ENCODE results near the gene ZBTB39.
"Not testable (repeated sequence)": the region's sequence is repeated elsewhere in the genome, so short reads cannot be mapped to it uniquely, and the experiment has no call there.

ZBTB39 gene

DNA sequence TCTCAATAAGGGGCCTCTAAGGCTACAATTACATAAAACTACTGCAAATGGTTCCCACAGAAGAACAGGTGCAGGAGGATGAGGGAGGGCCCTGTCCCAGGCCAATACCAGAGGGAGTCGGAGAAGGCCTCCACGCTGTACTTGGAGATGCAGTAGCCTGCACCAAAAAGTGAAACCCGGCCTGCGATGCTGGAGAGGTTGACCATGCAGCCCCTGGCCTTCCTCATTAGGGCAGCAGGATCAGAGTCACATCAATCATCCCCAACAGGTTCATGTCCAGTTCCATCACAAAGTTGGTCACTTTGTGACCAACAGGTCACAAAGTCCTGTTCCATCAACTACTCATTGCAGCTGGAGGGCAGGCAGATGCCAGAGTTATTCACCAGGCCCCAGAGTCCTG lies 23.0 kb downstream of the ZBTB39 start:
- H3F3A ChIP-seq (ENCODE audit: insufficient read depth, low read length): no peaks in the 10 kb centered on the region
- no peaks in the 10 kb centered on the region for H3K79me2 ChIP-seq (ENCODE audit: insufficient read depth, low read length)
- no peaks in the 10 kb centered on the region for H3K36me3 ChIP-seq (ENCODE audit: insufficient read depth, low read length)
- no peaks in the 10 kb centered on the region for H3K4me1 ChIP-seq (ENCODE audit: insufficient read depth, low read length, severe bottlenecking)
- H3K9me3 ChIP-seq (ENCODE audit: low read length): no peaks in the 10 kb centered on the region
- 0 out of 2 replicates have a peak, but pooled peaks cover 4% of the 10 kb centered on the region for H3K27me3 ChIP-seq (ENCODE audit: insufficient read depth, low read length)
- H3K4me3 ChIP-seq (ENCODE audit: low read depth, low read length, poor library complexity, severe bottlenecking): no peak overlapping the region
- no peak overlapping the region for H2AFZ ChIP-seq (ENCODE audit: low read length)
- no peak overlapping the region for H3K9ac ChIP-seq (ENCODE audit: low read length)
- no peaks in the 10 kb centered on the region for H3K9me2 ChIP-seq (ENCODE audit: low read depth, low read length)
- no peak overlapping the region for H3K4me2 ChIP-seq (ENCODE audit: low read length)
- TF ChIP-seq, protein P1, sequence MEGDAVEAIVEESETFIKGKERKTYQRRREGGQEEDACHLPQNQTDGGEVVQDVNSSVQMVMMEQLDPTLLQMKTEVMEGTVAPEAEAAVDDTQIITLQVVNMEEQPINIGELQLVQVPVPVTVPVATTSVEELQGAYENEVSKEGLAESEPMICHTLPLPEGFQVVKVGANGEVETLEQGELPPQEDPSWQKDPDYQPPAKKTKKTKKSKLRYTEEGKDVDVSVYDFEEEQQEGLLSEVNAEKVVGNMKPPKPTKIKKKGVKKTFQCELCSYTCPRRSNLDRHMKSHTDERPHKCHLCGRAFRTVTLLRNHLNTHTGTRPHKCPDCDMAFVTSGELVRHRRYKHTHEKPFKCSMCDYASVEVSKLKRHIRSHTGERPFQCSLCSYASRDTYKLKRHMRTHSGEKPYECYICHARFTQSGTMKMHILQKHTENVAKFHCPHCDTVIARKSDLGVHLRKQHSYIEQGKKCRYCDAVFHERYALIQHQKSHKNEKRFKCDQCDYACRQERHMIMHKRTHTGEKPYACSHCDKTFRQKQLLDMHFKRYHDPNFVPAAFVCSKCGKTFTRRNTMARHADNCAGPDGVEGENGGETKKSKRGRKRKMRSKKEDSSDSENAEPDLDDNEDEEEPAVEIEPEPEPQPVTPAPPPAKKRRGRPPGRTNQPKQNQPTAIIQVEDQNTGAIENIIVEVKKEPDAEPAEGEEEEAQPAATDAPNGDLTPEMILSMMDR (IDR thresholded peaks at IDR 0.05; ENCODE audit: low read length): no peak
- no peak for TF ChIP-seq EZH2 (IDR thresholded peaks at IDR 0.05; ENCODE audit: borderline replicate concordance, low read length)
- no peaks in the 10 kb centered on the region for H4K20me1 ChIP-seq (ENCODE audit: insufficient read depth, low read length)
- no peak overlapping the region for H3K27ac ChIP-seq (ENCODE audit: low read depth, low read length, poor library complexity, severe bottlenecking)

DNA sequence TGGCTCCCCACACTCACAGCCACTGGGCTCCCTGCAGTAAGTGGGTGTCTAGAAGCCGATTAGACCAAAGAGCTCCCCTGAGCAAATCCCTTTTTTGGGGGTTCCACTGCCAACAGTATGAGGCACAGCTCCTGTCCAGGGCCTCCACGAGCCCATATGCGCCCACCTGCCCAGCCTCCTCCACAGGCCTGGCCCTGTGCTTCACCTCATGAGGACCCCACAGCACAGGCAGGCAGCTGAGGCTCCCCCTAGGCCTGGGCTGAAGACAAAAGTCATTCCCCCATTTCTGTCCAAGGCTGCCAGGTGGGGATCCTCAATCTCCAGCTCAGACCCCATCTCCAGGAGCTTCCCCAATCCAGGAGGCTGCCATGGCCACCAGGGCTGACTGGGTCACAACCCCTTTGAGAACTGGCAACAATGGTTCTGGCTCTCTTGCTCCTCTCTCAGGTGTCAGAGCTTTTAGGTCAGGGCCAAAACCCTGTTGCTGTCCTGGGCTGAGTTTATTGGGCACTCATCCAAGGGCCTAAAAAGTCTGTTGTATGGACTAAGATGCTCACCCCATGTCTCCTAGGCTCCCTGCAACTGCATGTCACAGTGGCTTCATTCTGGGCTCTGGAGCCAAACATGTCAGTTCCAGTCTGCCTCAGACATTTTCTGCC lies 23.6 kb downstream of the ZBTB39 start:
- H3K9me3 ChIP-seq (ENCODE audit: low read length); H3K27me3 ChIP-seq (ENCODE audit: insufficient read depth, low read length); H3K79me2 ChIP-seq (ENCODE audit: insufficient read depth, low read length); H3K9ac ChIP-seq (ENCODE audit: low read length); H2AFZ ChIP-seq (ENCODE audit: low read length); H3K27ac ChIP-seq (ENCODE audit: low read depth, low read length, poor library complexity, severe bottlenecking); H3K4me1 ChIP-seq (ENCODE audit: insufficient read depth, low read length, severe bottlenecking); H3K9me2 ChIP-seq (ENCODE audit: low read depth, low read length); H3K4me2 ChIP-seq (ENCODE audit: low read length); H3K36me3 ChIP-seq (ENCODE audit: insufficient read depth, low read length); H3K4me3 ChIP-seq (ENCODE audit: low read depth, low read length, poor library complexity, severe bottlenecking); H3F3A ChIP-seq (ENCODE audit: insufficient read depth, low read length); H4K20me1 ChIP-seq (ENCODE audit: insufficient read depth, low read length): not testable (repeated sequence)

DNA sequence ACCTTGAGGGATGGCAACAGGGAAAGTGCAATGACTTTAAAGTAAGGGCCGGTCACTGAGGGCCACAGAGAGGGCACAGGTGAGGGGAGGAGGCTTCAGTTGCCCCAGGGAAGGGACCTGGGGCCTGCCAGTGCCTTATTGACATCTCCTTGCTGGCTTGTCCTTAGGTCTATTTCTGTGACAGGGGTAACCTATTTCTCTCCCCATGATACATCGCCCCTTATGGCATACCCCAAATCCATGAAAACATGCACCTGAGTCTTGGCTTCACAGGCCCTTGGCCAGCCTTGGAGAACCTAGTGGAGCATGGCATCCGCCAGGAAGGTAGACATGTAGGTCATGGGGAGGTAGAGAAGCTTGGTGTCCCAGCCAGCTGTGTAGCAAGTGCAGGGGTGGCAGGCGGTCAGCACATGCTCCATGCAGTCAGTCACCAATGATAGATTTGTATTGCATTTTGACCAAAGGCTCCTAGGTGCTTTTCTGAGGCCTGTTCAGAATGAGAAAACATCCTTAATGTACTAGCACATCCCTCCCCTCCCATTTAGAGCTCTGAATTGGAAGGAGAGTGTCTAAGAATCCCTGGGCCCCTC lies 25.3 kb downstream of the ZBTB39 start:
- TF ChIP-seq, protein P1 (IDR thresholded peaks at IDR 0.05; ENCODE audit: low read length): no peak
- TF ChIP-seq EZH2 (IDR thresholded peaks at IDR 0.05; ENCODE audit: borderline replicate concordance, low read length): no peak
- no peak overlapping the region for H3K4me2 ChIP-seq (ENCODE audit: low read length)
- no peak overlapping the region for H3K4me3 ChIP-seq (ENCODE audit: low read depth, low read length, poor library complexity, severe bottlenecking)
- H3K27me3 ChIP-seq (ENCODE audit: insufficient read depth, low read length): no peaks in the 10 kb centered on the region
- H3K4me1 ChIP-seq (ENCODE audit: insufficient read depth, low read length, severe bottlenecking): no peaks in the 10 kb centered on the region
- no peak overlapping the region for H2AFZ ChIP-seq (ENCODE audit: low read length)
- H3K9me3 ChIP-seq (ENCODE audit: low read length): no peaks in the 10 kb centered on the region
- no peaks in the 10 kb centered on the region for H4K20me1 ChIP-seq (ENCODE audit: insufficient read depth, low read length)
- H3F3A ChIP-seq (ENCODE audit: insufficient read depth, low read length): no peaks in the 10 kb centered on the region
- no peak overlapping the region for H3K27ac ChIP-seq (ENCODE audit: low read depth, low read length, poor library complexity, severe bottlenecking)
- H3K9me2 ChIP-seq (ENCODE audit: low read depth, low read length): no peaks in the 10 kb centered on the region
- no peaks in the 10 kb centered on the region for H3K79me2 ChIP-seq (ENCODE audit: insufficient read depth, low read length)
- H3K9ac ChIP-seq (ENCODE audit: low read length): no peak overlapping the region
- H3K36me3 ChIP-seq (ENCODE audit: insufficient read depth, low read length): no peaks in the 10 kb centered on the region

DNA sequence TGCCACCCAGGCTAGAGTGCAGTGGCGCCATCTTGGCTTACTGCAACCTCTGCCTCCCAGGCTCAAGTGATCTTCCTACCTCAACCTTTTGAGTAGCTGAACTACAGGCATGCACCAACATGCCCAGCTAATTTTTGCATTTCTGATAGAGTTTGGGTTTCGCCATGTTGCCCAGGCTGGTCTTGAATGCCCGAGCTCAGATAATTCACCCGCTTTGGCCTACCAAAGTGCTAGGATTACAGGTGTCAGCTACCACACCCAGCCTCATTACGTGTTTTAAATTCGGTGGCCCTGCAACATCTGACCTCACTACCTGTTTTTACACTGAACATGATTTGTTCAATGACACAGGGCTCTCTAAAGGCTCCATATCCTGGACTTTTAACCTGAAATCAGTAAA lies 26.1 kb downstream of the ZBTB39 start:
- no peaks in the 10 kb centered on the region for H3K9me3 ChIP-seq (ENCODE audit: low read length)
- no peak for TF ChIP-seq EZH2 (IDR thresholded peaks at IDR 0.05; ENCODE audit: borderline replicate concordance, low read length)
- TF ChIP-seq, protein P1 (IDR thresholded peaks at IDR 0.05; ENCODE audit: low read length): no peak
- no peaks in the 10 kb centered on the region for H3F3A ChIP-seq (ENCODE audit: insufficient read depth, low read length)
- H3K36me3 ChIP-seq (ENCODE audit: insufficient read depth, low read length): no peaks in the 10 kb centered on the region
- H3K9me2 ChIP-seq (ENCODE audit: low read depth, low read length): no peaks in the 10 kb centered on the region
- H2AFZ ChIP-seq (ENCODE audit: low read length): no peak overlapping the region
- no peaks in the 10 kb centered on the region for H3K4me1 ChIP-seq (ENCODE audit: insufficient read depth, low read length, severe bottlenecking)
- H3K9ac ChIP-seq (ENCODE audit: low read length): no peak overlapping the region
- H3K4me3 ChIP-seq (ENCODE audit: low read depth, low read length, poor library complexity, severe bottlenecking): no peak overlapping the region
- no peaks in the 10 kb centered on the region for H4K20me1 ChIP-seq (ENCODE audit: insufficient read depth, low read length)
- H3K27me3 ChIP-seq (ENCODE audit: insufficient read depth, low read length): no peaks in the 10 kb centered on the region
- H3K4me2 ChIP-seq (ENCODE audit: low read length): no peak overlapping the region
- no peaks in the 10 kb centered on the region for H3K79me2 ChIP-seq (ENCODE audit: insufficient read depth, low read length)
- no peak overlapping the region for H3K27ac ChIP-seq (ENCODE audit: low read depth, low read length, poor library complexity, severe bottlenecking)

All from OCI-LY1 (cell line).